Stimulated activated CD4-positive, alpha-beta T cell treated with anti-CD3 and anti-CD28 coated beads, Interleukin-4, amount 100 ng/mL, for 4 hours (primary cell): ENCODE results near the gene DIRAS2.
"Not testable (repeated sequence)": the region's sequence is repeated elsewhere in the genome, so short reads cannot be mapped to it uniquely, and the experiment has no call there.

Source experiments
- DNase-seq, 2 experiments: peaks; one replicate each; pipeline ENCODE4 v3.0.0-alpha.2; 2020

Gene DIRAS2, protein sequence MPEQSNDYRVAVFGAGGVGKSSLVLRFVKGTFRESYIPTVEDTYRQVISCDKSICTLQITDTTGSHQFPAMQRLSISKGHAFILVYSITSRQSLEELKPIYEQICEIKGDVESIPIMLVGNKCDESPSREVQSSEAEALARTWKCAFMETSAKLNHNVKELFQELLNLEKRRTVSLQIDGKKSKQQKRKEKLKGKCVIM

DNA sequence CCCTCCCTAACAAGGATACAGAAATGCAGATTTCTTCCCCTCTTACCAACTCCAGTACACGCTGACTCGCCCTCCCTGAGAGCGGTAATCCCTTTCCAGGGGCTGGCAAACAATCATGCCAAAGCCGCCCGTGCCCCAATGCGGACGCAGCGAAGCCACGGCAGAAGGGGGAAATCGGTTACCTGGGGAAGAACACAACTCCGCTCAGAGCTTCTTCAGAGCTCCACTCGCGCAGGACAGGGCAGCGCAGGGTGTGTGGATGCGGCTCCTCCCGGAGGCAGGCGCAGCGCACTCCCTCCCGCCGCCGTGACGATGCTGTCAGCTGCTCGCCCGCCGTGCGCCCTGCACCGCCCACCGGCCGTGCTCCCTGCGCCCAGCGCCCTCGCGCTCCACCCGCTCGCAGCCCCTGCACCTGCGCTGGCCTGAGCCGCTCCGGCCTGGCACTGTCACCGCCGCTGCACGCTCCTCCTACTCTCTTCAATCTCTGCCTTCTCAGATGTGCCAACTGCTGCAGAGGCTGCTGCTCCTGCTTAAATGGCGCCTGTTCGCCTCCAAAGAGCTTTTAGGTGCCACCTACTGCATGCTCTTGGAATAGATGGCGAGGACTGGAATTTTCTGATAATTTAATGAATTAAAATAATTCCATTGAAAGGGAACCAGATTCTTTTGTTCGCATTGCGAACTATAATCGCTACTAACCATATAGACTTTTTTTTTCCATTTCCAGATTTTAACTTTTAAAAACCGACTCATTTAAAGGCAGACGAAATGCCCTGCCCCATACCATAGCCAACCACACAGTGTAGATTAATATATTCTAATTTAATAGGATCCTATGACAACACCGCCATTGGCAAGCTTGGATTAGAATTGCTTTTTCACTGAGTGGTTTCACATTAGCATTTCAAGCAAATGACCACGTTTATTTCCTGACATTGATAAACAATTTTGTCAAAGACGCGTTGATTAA lies at the start of gene DIRAS2:
Gene DIRAS2, minus strand, starts transcription at position 255 of the 970 bp plus-strand sequence. CDS start 28,997 bp downstream, outside the sequence.
- DNase-seq, result peak in 1 of 2 experiments; percentile 9

DNA sequence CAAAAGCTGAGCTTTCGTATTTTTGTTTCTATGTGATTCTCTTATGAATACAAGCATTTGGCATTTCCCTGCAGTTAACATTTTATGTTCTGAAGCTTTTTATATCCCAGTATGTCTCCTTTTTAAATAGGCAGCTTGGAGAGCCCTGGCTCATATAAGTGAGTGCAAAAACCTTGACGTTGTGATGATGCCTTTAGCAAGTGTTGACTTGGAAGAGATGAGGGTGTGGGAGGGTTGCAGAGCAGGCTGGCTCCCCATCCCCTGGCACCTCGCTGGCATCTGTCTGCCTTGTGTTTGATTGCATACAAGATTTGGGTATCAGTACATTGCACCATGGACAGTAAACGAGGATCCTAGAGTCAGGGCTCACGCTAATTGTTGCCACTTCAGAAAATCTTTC lies 42.1 kb upstream of the DIRAS2 start:
- no peak for DNase-seq

DNA sequence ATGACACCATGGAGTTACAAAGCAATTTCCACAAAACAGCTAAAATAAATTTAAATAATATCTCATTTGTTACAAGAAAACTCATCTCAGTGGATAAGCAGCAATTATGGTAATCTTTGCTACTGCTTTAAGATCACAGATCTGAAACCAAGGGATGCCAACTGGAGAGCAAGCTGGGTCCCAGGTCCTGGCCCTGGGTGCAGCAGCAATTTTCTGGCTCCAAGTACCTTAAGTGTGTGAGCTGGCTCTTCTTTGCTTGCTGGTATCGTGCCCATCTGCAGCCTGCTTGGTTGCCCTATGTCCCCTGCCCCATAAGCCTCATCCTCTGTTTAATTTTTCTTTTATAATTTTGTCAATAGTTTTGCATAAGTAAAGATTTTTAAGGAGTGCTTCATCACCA lies 41.5 kb upstream of the DIRAS2 start:
- no peak for DNase-seq

DNA sequence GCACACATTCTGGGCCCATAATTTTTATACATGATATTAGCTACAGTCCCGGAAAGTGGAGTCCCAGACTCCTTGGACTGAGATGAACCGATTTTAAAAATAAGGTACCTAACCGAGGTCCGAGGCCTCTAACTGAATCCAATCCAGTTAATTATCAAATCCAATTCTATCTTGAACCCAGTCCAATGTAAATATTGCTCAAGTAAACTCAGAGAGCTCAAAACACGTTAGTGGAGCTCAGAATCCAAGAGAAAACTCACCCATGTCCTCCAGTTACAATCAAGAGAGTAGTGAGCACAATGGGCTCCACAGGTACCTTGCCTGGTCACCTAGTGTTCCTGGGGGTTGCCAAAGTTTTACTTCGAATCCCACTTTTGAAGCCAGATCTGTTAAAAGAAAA lies 37.9 kb upstream of the DIRAS2 start:
- DNase-seq, result no peak

DNA sequence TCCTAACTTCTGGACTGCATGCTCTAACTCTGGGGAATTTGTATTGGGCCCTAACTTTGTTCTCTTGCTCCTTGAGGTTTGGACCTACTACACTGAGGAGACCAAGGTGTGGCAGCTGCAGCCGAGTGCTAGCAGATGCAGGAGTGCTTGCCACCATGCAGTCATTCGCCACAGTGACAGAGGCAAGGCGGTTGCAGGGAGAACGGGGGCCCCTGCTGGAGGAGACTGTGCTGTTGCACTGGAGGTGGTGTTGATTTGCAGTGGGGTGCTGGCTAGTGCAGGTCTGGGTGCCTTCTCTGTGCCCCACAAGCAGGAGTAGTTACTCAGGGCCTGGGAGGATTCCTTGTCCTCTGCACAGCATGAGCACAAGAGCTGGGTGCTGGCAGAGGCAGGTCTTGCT lies 22.4 kb upstream of the DIRAS2 start:
- no peak for DNase-seq

DNA sequence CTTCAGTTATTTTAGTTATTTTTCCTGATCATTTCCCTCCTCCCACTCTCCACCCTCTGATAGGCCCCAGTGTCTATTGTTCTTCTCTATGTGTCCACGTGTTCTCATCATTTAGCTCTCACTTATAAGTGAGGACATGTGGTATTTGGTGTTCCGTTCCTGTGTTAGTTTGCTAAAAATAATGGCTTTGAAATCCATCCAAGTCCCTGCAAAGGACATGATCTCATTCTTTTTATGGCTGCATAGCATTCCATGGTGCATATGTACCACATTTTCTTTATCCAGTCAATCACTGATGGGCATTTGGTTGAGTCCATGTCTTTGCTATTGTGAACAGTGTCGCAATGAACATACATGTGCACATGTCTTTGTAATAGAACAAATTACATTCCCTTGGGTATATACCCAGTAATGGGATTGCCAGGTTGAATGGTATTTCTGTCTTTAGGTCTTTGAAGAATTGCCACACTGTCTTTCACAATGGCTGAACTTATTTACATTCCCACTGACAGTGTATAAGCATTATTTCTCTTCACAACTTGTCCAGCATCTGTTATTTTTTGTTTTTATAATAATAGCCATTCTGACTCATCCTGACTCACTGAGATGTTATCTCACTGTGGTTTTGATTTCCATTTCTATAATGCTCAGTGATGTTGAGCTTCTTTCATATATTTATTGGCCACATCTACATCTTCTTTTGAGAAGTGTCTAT lies 17.2 kb upstream of the DIRAS2 start:
- no peak for DNase-seq

DNA sequence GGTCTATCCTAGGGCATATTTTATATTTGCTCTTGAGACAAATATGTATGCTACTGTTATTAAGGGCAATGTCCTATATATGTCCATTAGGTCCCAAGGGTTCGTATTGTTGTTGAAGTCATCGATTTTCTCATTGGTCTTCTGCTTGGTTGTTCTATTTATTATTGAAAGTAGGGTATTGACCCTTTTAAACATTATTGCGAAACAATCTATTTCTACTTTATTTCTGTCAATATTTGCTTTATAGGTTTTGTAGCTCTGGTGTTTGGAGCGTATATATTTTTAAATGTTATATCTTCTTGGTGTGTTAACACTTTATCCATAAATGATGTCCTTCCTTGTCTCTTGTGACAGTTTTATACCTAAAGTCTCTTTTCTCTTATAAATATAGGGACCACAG lies 16.2 kb upstream of the DIRAS2 start:
- no peak for DNase-seq

DNA sequence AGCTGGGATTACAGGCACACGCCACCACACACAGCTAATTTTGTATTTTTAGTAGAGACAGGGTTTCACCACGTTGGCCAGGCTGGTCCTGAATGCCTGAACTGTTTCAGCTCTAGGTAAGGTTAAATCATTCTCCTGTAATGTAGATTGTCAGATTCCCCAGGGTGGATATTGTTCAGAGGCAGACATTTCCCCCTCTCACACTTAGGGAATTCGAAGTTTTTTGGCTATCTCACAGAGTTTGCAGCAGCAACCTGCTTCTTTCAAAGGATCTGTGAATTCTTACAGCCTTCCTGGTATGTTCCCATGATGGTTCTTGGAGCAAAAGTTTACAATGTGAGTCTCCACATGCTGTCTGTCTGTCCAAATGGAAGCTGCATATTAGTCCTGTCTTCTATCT lies 15.6 kb upstream of the DIRAS2 start:
- no peak for DNase-seq

DNA sequence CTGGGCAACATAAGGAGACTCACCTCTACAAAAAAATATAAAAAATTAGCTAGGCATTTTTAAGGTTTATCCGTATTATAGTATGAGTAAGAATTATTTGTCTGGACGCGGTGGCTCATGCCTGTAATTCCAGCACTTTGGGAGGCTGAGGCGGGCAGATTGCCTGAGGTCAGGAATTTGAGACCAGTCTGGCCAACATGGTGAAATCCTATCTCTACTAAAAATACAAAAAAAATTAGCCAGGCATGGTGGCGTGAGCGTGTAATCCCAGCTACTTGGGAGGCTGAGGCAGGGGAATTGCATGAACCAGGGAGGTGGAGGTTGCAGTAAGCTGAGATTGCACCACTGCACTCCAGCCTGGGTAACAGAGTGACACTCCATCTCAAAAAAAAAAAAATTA lies 14.3 kb upstream of the DIRAS2 start:
- DNase-seq, result not testable (repeated sequence)

DNA sequence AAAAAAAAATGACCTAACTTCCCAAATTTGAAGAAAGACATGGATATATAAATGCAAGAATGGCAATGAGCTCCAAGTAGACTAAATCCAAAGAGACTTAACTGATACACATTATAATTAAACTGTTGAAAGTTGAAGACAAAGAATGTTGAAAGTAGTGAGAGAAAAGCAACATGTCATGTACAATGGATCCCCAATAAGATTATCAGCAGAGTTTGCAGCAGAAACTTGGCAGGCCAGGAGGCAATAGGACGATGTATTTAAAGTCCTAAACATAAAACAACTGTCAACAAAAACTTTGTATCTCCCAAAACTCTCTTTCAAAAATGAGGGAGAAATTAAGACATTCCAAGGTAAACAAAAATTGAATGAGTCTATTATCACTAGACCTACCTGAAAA lies 8.6 kb upstream of the DIRAS2 start:
- DNase-seq, result no peak

DNA sequence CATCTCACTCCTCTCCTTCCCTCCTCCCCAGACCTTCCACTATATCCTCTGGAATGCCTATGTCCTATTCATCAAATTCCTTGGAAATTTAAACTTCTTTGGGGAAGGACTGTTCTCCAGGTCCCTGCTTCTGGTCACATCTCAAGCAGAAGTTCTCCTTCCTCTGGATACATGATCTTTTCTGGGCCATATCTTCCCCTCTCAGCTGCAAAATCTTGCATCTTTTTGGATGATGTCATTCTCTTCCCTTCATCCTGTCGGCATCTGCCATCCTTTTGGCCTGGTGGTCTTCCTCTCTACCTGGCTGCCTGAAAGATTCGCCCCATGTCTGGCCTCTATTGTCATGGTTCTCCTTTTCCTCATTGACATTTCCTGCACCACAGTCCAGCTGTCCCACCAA lies 5.2 kb upstream of the DIRAS2 start:
- no peak for DNase-seq

DNA sequence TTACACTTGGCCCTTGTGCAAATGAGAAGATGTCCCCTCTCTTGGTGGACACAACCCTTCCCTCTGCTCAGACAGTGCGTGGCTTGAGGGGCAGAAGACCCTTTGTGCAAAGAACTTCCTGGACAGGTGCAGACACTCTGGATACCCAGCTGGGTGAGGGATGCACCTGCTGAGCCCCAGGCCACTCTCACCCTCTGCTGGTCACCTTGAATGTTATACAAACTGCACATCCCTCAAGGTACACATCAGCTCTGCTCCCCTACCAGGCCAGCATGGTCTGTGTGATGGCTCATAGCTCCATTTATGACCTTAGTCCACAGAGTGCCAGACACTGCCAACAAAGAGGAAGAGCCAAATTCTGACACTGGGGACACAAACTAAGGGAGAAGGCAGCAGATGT lies 3.1 kb upstream of the DIRAS2 start:
- no peak for DNase-seq

DNA sequence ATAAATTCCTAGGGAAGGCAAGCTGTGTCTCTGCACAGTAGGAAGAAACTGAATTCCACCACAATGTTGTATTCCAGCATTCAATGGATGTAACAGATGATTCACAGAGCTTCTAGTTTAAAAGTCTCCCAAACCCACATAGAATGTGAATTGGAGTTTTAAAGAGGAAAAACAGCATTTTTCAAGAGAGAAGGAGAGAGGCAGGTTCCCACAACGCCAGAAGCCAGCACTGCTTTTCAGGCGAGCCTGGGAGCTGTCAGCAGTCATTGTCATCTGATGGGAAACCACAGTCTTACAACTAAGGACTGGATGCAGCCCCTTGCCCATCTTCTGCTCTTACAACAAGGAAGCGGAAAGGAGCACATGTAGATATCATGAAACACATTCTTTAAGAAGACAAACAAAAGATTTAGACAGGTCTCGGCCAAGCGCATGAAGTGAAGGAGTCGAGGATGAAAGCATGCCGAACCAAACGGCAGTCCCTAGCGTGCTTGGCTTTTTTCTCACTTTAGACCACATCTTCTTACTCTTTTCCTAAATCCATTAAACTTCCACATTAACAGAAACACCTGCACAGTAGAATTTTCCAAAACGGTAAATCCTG lies 638 bp downstream of the DIRAS2 start:
- no peak for DNase-seq

DNA sequence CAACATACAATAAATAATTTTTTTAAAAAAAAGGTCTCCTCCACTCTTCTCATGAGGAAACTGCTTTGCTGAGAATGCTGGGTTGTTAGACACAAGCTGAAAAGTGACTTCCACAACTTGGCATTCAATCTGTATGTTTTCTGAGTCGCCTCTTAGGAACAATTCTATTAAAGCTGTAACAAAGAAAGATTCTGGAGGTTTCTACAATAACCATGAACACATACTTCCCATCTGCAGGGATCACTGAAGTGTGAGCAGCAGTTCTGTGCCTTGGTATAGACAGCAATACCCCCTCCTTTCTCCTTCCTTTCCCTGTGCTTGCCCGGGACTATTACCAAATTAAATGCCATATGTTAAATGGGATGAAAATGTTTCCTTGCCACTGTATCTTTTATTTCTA lies 1.5 kb downstream of the DIRAS2 start:
- no peak for DNase-seq

DNA sequence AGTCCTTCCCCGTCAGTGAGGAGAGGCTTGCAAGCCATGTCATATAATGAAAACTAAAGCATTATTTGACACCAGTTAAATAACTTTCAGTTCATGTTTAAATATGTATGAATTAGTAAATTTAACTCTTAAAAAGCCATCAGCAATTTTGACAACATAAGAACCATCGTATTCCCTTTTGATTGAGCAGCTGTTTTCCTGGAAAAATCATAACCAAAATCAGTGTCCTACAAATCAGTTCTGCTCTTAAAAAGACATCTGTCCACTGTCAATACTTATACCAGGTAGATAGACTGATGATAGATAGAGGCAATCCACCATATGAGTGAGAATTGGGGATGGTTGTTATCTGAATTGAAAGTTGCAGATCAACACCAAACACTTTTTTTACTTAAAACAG lies 2.3 kb downstream of the DIRAS2 start:
- DNase-seq, result no peak

DNA sequence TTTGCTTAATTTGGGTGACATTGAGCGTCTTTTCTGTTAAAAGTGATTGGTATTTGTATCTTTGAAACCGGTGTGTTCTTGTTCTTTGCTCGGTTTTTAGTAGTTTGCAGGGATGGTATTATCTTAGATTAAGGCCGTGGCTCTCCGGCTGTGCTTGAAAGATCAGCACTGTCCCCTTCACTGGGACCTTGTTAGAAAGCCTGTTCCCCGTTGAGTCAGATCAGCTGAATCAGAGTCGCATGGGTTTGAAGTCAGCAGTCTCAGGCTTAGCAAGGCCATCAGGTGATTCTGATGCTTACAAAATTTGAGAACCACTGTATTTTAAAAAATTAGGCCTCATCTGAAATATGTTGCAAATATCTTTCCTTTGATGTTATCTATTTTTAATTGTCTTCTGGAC lies 5.0 kb downstream of the DIRAS2 start:
- DNase-seq, result no peak

DNA sequence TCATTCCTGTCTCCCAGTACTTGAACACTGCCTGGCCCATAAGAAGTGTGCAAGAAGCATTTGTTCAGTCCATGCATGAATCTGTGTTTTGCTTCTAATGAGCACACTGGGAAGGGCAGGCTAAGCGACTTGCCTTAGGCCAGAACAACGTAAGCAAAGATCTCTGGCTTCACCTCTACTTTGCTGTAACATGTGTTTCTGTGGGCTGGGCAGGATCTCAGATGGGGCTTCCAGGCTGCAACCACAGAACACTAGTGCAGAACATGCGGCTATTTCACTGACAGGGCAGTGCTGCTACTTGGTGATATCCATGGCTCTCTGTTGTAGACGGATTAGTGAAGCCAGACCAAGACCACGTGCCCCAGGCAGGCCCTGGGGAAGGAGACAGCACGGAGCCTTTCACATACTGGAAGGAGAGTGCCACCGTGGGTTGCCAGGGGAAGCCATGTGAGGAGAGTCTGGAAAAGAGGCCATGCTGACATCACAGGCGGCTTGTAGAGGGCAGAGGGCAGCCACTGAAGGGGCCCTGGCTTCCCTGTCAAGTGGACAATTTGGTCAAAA lies 9.9 kb downstream of the DIRAS2 start:
- no peak for DNase-seq

DNA sequence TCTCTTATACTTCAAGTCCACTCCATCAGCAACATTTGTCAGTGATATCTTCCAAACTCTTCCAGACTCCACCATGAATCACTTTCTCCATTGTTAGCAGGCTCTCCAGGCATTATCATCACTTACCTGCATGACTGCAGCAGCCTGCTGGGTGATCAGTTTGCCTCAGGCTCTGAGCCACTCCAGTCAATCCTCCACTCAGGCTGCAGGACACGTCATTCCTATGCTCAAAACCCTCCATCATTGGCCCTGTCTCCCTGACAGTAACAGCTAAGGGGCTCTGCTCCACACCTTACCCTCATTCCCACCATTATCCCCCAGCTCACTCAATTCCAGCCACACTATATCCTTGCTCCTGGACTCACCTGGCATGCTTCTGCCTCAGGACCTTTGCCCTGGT lies 10.7 kb downstream of the DIRAS2 start:
- no peak for DNase-seq

DNA sequence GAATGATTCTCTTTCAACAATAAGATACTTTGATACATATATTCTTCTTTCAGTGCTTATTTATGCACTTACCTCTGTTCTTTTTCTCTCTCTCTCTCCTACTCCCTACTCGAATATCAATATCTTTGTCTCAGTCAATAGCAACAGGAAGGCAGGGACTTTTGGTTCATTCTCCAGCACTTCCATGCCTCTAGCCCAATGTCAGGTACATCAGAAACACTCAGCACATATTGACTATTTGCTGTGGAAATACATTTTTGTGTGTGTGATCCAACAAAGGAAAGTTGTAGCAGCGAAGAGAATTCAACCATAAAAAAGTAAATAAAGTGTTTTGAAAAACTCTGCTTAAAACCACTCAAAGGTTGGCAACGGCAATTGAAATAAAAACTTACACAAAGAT lies 12.6 kb downstream of the DIRAS2 start:
- DNase-seq, result no peak

DNA sequence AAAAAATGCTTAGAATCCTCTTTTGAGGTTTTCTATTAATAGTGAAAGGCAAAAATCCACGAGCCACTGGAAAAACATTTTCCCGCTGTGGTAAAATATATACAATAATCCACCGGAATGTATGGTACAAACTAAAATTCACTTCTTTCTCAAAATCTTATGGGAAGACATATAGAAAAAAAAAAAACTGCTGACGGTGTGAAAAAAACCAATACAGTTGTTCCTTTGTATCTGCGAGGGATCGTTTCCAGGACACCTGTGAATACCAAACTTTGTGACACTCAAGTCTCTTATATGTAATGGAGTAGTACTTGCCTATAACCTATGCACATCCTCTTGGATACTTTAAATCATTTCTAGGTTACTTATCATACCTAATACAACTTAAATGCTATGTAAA lies 13.3 kb downstream of the DIRAS2 start:
- no peak for DNase-seq

DNA sequence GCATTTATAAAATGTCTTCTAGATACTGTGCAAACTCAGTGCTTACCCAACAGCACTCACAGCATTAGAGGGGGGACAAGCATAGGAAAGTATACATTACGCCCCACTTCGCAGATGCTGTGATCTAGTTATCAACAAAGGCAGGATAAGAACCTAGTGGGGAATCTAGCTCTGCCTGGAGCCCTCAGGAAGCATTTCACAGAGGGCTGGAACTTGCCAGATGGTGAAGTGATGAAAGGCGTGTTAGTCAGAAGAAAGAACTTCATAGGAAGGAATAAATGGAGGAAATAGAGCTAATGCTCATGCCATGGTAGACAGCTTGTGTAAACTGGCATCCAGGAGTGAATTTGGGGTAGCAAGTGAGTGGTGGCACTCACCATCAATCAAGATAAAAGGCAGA lies 25.8 kb downstream of the DIRAS2 start:
- no peak for DNase-seq

DNA sequence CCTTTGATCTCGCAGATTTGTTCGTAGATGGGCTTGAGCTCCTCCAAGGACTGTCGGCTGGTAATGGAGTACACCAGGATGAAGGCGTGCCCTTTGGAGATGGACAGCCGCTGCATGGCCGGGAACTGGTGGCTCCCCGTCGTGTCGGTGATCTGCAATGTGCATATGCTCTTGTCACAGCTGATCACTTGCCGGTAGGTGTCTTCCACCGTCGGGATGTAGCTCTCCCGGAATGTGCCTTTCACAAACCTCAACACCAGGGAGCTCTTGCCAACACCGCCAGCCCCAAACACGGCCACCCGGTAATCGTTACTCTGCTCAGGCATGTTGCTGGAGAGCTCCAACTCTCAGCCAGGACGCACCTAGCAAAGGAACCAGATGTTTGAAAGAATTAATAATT lies 29.1 kb downstream of the DIRAS2 start:
- DNase-seq, result no peak

DNA sequence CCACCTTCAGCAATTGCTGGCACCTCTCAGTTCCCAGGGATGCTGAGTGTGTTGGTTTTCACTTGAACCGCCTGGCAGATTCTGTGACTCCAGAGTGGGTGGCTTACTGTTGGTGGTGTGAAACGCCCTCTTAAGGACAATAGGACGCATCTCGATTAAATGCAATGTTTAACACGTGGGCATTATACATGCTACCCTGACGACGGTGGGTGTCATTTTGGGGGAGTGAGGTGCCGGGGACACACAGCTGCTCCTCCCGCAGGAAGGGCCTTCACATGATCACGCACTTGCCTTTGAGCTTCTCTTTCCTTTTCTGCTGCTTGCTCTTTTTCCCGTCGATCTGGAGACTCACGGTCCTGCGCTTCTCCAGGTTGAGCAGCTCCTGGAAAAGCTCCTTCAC lies 29.7 kb downstream of the DIRAS2 start:
- DNase-seq, result no peak
